GM19372 (cell line): ENCODE data around the gene TEX264.

Experiments
- ATAC-seq: cut with Tn5 transposase; IDR thresholded peaks from one replicate; pipeline ENCODE4 v1.9.1; 2021; ENCODE audit warnings: mild to moderate bottlenecking, low read depth, moderate library complexity; ENCODE audit not compliant: unreplicated experiment

TEX264 gene

DNA sequence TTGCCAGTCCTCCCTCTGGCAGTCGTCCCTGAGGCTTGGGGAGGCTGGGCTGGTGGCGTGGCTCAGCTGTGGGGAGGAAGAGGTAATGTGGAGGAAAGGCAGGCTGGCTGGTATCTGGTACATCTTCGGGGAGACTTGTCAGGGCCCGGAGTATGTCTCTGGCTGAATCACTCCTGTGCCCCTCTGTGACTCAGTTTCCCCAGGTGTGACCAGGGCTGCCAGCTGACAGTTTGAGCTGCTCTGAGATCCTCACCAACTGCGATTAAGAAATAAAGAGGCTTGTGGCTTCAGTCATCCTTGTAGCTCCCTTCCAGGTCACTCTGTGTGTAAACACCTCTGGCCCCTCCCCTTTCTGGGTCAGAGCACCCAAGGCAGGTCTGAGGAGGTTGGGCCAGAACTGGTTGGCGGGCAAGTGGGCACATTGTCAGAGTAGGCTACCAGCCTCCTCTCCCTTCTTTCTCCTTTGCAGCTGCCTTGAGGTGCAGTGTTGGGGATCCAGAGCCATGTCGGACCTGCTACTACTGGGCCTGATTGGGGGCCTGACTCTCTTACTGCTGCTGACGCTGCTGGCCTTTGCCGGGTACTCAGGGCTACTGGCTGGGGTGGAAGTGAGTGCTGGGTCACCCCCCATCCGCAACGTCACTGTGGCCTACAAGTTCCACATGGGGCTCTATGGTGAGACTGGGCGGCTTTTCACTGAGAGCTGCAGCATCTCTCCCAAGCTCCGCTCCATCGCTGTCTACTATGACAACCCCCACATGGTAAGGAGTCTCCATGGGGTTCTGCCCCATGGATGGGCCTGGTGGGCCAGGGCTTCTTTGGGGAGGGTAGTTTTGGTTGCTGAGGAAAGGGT lies 3.0 kb downstream of the TEX264 start:
- no peak for ATAC-seq

DNA sequence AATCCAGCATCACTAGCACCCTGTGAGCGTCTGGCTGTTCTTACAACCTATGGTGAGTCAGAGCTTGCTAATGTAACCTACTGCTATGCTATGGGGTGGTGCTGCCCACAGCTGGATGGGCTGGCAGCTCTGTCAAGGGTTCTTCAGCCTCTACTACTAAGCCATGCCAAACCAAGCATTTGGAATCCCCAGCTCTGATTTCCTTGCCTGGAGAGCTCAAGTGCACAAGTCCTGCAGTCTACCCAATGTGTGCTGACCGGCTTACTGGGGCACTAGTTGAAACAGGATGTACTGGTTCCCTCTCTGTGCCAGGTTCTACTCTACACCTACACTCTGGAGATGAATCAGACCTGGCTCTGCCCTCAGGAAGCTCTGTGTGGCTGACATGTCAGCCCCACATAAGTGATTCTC lies 4.2 kb downstream of the TEX264 start:
- no peak for ATAC-seq

DNA sequence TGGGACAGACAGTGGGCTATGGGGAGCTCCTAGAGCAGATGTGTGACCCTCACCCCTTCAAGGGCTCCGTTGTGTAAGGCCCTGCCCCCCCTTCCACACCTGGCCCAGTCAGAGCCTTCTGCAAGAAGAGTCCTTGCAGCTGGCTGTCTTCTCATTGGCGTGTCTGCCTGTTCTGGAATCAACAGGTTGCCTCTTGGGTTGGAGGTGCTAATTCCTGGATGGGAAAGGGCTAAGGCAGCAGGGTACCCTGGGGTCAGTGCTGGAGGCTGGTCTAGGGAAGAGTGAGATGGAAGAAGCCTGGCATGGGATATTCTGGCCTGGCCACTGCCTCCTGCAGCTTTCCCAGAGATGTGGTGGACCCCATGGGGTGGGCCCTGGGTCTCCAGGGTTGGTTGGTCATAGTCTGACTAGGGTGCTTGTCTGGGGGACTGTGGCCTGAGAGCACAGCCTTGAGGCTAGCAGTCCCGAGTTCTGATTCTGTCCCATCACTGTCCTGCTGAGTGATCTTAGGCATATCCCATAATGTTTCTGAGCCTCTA lies 5.1 kb downstream of the TEX264 start:
- ATAC-seq, result no peak

DNA sequence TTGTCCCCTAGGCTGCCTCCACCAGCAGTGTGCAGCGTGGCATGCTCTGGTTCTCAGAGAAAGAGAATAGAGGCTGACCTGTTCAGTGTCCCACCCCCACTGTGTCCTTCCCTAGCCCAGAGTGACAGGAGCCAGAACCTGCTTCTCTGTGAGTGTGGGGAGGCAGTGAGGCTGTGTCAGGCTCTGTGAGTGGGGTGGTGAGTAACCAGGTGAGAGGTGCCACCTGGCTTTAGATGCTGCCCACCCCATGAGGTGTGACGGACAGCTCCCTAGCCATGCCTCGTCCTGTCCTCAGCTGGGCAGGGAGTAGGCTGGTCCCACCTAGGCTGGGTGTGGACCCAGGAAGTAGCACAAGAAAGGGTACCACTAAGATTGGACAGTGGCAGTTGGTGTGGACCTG lies 6.3 kb downstream of the TEX264 start:
- no peak for ATAC-seq

DNA sequence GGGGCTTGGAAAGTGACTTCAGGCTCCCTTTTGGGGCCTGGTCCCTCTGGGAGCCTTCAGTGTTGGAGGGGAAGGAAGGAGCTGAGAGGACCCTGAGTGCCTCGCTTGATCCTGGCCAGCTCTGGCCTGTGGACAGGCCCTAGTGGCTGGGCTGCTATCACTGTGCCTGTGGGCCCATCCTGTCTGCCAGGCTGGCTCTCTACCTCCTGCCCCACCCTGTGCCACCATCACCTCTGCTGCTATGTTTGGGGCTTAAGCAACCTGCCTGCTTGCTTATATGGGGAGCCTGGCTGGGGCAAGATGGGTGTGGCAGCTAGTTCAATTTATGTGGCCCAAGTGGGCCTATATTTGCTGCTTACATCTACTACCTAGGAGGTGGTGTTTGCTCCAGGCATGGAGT lies 7.1 kb downstream of the TEX264 start:
- no peak for ATAC-seq

DNA sequence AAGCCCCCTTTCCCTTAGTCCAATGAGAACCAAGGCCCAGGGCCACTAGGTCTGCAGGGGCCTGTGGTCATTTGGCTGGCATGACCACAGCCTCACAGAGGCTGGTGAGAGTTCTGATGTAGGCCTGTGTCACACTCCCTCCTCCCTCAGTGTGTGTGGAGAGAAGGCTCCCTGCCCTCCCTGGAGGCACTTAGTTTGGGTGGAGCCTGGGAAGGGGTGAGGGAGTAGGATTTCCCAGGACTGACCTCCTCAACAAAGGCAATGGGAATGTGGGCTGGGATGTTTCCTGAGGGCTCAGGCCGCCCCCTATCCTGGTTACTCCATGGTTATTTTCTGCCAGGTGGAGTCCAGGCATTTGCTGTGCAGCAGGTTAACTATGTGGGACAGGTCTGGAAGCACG lies 7.6 kb downstream of the TEX264 start:
- ATAC-seq, result no peak

DNA sequence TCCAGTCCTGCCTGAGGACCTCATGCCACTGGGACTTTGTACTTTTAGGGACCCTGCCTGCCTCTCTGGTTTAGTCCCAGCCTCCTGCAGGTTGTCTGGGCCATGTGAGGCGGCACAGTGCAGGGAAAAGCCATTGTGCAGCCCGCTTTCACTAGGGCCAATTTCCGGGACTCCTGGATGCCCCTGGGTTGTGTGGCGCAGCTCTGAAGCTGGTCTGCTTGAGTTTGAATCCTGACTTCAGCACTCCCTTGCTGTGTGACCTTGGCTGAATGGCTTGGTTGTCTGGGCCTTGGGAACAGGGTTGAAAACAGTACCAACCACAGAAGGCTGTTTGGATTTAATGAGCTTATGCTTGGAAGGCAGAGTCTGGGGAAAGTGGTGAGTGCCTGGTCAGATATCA lies 8.3 kb downstream of the TEX264 start:
- ATAC-seq, result no peak

DNA sequence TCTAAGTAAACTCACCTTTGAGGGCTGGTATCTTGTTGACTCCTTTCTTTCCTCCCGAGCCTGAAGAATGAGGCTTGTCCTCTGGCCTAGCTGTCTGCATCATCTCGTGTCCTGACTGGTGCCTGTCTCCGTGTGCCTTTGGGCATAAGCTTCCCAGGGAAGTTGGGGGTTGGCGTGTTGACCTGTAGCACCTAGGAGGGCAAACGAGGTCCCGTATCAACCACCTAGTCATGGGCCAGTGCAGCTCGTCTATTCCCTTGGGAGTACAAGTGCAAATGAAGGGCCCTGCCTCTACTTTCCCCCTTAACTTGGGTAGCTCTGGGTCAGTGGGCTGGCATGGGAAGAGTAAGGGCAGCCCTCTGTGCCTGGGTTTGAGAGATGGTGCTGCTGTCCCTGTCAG lies 8.7 kb downstream of the TEX264 start:
- ATAC-seq, result no peak

DNA sequence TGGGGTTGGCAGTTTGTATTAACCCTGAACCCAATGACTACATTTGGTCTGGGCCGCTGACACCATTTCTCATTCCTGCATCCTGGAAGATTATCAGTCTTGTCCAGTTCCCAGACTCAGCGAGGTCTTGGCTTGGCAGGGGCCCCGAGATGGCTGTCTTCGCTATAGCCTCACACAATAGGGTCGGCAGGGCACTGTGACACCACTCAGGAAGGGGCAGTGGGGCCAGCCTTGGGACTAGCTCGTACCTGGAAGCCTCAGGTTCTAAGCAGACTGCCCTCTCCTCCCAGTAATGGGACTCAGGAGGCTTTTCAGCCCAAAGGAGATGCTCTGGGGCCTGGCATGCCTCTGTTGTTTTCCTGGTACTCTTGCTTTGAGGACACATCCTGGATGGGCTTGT lies 9.1 kb downstream of the TEX264 start:
- ATAC-seq, result no peak

DNA sequence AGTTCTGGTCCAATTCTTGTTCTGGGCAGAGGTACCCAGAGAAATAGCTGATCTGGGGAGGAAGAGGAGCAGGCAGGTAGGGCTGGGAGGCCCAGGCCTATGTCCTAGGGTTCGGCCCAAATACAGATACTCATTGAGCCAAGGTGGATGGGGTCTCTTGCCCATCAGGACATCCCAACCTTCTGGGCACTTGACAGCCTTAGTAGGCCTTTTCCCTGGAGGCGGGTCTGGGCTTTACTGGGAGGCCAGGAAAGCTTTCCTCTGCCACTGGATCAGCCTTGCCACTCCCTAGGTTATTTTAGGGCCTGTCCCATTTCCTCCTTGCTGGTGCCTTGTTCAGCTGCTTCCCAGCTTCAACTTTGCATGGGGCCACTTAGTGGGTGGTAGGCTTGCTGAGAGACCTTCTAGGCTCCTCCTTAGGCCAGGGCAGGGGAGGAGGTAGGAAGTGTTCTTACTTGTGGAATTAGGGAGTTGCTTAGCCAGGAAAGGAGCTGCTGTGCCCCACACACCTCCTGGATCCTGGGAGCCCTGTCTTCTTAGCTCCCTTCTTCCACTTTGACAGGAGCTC lies 9.7 kb downstream of the TEX264 start:
- no peak for ATAC-seq

DNA sequence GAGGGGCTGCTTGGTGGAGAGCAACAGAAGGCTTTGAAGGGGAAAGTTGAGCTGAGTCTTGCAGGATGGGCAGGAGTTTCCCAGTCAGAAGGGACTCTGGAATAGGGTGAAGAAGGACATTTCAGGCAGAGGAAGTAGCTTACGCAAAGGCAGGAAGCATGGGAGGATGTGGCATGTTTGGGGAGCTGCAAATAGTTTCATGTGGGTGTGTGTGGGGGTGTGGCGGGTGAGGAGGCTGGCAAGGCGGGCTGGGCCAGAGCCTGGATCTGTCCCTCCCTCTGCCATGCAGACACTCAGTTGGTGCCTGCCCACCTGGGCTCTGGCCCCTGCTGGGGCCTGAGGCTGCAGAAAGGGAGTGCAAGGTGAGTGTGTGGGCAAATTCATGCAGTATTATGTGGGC lies 10.4 kb downstream of the TEX264 start:
- no peak for ATAC-seq

DNA sequence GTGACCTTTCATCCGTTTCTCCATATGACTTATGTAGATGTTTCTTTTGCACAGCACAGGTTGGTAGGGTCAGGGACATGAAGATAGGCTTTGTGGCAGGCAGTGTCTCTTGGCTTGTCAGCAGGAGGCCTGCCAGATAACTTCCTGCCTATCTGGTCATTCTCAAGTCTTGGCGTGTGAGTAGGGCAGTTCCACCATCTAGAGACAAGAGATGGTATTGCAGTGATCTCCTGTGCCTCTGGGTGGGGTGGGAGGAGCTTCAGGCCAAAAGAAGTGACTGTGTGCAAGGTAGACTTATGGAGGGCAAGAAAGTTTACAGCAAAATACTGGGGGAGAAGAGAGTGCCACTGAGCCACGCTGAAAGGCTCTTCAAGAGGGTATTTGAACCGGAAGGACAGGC lies 11.0 kb downstream of the TEX264 start:
- ATAC-seq, result peak; percentile 82

DNA sequence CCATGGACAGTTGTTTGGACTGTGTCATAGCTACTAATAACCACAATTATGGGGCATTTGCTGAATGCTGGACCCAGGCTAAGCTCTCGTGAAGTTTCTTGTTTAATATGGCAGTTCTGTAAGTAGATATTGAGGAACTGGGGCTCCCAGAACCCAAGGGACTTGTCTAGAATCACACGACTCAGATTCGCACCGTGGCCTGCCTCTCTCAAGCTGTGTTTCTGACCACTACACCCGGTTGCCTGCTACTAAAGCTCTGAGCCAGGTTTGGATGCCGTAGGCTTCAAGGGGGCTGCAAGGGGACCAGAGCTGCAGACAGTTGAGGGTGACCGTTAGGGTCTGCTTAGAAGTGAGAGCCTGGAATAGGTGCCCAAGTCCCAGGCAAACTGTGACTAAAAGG lies 11.5 kb downstream of the TEX264 start:
- no peak for ATAC-seq

DNA sequence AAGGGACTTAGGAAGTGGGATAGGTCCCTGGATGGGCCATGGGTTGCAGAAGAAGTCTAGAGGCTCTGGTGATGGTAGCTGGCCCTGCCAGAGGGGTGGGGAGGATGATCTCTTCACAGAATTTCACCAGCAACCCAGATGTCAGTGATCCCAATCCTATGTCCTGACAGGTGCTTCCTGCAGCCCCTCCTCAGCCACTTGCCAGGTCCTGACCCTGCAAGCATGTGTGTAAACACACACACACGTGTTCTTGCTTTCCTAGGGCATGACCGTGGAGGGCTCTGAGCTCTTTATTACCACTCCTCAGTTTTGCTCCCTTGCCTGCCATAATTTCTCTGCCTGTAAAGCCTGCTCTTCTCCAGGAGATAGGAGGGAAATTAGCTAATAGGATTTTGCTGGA lies 12.5 kb downstream of the TEX264 start:
- ATAC-seq, result no peak

DNA sequence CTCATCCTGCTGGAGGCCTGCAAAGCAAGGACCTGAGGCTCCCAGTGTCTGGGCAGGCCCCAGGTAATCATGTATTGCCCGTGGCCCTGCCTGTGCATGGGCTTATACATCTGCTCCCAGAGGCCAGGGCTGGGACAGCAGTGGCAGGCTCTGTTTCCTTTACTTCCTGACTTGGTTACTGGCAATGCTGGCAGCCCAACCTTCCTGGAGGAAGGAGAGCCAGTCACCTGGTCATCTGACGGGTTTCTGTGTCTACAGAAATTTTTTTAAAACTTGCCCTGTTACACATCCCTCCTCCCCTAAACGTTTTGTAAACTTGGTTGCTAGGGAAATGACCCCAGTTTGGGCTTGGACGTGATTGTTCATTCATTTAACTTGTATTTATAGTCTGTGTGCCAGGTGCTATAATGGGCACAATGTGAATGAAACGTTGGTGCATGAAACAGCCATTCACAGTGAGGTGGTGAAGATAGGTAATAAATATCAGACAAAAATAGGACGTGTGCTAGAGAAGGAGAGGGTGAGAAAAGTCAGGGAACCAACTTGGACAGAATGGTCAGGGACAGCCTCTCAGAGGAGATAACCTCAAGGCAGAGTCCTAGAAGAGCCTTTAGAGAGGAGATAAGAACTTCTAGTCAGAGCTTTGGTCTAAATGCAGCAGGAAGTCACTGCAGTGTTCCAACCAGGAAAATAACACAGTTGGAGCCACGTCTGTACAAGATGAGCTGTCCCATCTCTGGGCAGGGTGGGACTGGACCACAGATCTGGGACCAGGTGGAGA lies 14.1 kb downstream of the TEX264 start:
- no peak for ATAC-seq

DNA sequence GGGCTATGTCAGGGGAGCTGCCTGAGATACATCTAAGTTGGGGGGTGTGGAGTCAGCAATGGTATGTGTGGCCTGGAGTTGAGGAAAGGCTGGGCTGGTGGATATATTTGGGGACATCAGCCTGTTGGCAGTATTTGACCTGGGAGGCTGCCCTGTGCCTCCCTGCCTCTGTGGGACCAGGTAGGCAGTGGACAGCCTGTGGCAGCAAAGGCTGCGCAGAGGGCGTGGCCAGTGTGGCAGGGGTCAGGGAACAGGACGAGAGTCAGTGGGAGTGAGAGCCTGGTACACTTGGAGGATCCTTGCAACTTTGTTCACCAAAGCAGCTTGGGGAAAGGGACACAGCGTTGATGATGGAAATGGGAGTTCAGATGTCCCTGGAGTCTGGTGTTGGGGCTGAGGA lies 15.0 kb downstream of the TEX264 start:
- no peak for ATAC-seq

DNA sequence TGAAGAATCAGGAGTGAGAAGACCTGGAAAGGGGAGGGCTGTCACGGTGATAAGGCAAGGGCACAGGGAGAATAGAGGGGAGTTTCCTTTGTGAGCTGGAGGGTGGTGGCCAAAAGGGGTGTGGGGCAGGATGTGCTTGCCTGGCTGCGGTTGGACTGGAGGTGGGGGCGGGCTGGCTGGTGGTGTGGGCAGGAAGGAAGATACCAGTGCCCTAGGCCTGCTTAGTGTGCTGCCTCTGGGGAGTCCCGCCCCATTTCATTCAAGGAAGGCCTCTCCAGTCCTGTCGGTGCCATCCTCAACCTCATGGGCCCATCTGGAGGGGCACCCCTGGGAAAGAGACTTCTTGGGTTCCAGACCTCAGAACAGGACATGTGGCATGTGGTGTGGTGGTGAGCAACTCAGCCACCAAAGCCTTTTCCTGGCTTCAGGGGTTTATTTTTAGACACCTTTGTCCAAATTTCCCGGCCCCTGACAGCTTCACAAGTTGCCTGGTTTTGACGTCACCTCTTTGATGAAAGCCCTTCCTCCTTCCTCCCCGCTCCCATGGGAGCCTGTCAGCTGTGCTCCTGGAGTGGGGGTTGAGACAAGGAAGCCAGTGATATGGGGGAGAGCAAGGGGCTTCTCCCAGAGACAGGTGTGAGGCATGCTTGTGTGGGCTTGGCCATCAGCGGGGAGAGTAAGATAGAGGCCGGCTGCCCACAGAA lies 15.6 kb downstream of the TEX264 start:
- ATAC-seq, result peak; percentile 47

DNA sequence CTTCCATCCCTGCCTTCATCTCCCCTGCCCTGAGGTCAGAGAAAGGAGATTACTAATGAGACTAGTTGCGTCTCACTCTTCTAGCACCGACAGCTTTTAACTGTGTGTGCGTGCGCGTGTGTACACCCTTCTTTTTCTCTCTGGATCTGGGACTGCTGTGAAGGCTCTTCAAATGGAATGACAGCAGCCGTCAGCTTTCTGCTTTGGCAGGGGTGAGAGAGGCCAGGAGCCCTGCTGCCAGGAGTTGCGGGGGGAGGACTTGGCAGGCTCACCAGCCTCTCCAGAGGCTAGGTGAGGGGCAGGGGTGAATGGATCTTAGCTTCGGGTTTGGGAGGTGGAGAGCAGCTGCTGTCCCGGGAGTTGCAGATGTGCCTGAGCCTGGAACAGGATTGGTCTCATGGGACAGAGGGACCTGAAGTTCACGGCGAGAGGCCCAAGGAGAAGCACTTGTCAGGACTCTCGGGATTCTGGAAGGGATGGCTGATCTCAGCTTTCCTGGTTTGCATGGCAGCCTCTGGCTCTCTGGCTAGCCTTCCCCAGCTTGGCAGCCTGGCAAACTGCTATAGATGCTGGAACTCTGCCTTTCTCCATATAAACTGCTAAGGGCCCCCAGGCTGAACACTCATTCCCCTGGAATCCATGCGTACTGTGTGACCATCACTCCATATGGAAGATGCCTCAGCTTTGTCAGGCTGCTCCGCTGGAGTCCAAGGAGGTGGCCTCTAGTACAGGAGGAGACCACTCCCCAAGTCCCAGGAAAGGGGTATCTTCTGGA lies 16.6 kb downstream of the TEX264 start:
- no peak for ATAC-seq

DNA sequence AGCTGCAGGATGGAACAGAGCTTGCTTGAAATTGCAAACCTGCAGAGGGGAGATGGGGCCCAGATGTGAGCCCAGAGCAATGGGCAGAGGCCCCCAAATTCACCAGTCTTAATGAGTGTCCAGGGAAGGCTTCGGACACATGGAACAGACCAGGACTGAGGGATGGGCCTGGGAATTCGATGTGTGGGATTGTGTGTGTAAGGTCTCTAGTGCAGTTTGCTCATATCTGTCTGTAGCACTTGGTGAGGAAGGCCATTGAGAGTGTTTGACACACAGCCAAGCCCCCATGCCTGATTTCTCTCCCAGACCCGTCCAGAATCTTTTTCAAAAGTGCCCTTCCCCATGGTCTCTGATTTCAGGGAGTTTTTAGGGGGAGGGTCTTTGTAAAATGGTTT lies 17.2 kb downstream of the TEX264 start:
- no peak for ATAC-seq

DNA sequence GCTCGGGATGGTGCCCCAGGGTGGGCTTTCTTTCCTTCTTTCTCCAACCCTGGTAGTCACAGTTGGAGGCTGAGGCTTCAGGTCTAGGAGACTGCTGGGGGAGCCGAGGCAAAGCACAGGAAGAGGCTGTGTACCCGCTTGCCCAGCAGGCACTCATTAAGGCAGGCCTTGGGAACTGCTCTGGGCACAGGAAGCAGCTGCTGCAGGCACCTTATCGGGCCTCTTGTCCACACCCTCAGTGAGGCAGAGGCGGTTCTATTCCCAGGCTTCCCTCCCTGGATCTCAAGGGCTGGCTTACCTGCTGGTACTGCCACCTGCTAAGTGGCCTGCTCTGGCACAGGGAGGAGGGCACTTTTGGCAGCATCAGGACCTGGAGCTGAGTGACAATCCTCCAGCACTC lies 20.0 kb downstream of the TEX264 start:
- no peak for ATAC-seq
